HEK293T (cell line): ENCODE measurements around the gene CPEB1.

Experiments used
- CTCF ChIA-PET: fragments of 350-600 bp; formaldehyde crosslinking; extraction: SDS; loops from one replicate; lab custom pipeline; 2021; ENCODE audit warnings: antibody characterized with exemption, inconsistent platforms; lab: Yijun Ruan, JAX
- POLR2A ChIA-PET: fragments of 350-600 bp; formaldehyde crosslinking; extraction: SDS; loops from one replicate; lab custom pipeline; 2020; ENCODE audit warnings: antibody characterized with exemption, inconsistent platforms; lab: Yijun Ruan, JAX
- DNase-seq: peaks from one replicate; pipeline ENCODE4 v3.0.0; 2012; ENCODE audit warnings: mixed read lengths; ENCODE audit errors: extremely low spot score
- ARNT ChIP-seq: fragments of 450-650 bp; IDR thresholded peaks from 2 replicates; pipeline ENCODE4 v1.6.1; 2017; ENCODE audit warnings: mild to moderate bottlenecking
- BHLHE40 ChIP-seq: fragments of 450-650 bp; IDR thresholded peaks from 2 replicates; pipeline ENCODE4 v1.6.1; 2016; ENCODE audit warnings: mild to moderate bottlenecking, moderate library complexity, borderline replicate concordance
- CTBP1 ChIP-seq: fragments of 450-650 bp; IDR thresholded peaks from 2 replicates; pipeline ENCODE4 v1.6.1; 2016; ENCODE audit warnings: borderline replicate concordance
- ELF4 ChIP-seq: fragments of 450-650 bp; IDR thresholded peaks from 2 replicates; pipeline ENCODE4 v1.6.1; 2017; ENCODE audit warnings: antibody characterized with exemption
- FOXA1 ChIP-seq: fragments of 450-650 bp; IDR thresholded peaks from 2 replicates; pipeline ENCODE4 v1.6.1; 2016; ENCODE audit warnings: mild to moderate bottlenecking
- FOXK2 ChIP-seq: fragments of 450-650 bp; IDR thresholded peaks from 2 replicates; pipeline ENCODE4 v1.6.1; 2016; ENCODE audit warnings: mild to moderate bottlenecking
- FOXM1 ChIP-seq: fragments of 450-650 bp; IDR thresholded peaks from 2 replicates; pipeline ENCODE4 v1.6.1; 2017; ENCODE audit warnings: mild to moderate bottlenecking, borderline replicate concordance
- HDGF ChIP-seq: fragments of 450-650 bp; IDR thresholded peaks from 2 replicates; pipeline ENCODE4 v1.6.1; 2017; ENCODE audit warnings: antibody characterized with exemption, borderline replicate concordance
- L3MBTL2 ChIP-seq: fragments of 450-650 bp; conservative IDR thresholded peaks from 2 replicates; pipeline ENCODE4 v1.6.1; 2016; ENCODE audit warnings: mild to moderate bottlenecking
- LEF1 ChIP-seq: fragments of 450-650 bp; IDR thresholded peaks from 2 replicates; pipeline ENCODE4 v1.6.1; 2017; ENCODE audit warnings: mild to moderate bottlenecking, borderline replicate concordance
- NFRKB ChIP-seq: fragments of 450-650 bp; IDR thresholded peaks from 2 replicates; pipeline ENCODE4 v1.6.1; 2016; ENCODE audit warnings: mild to moderate bottlenecking, moderate library complexity
- PKNOX1 ChIP-seq: fragments of 450-650 bp; IDR thresholded peaks from 2 replicates; pipeline ENCODE4 v1.6.1; 2016
- SP1 ChIP-seq: fragments of 450-650 bp; IDR thresholded peaks from 2 replicates; pipeline ENCODE4 v1.6.1; 2017
- SUZ12 ChIP-seq: fragments of 450-650 bp; IDR thresholded peaks from 2 replicates; pipeline ENCODE4 v1.6.1; 2016; ENCODE audit warnings: mild to moderate bottlenecking
- TARDBP ChIP-seq: fragments of 450-650 bp; IDR thresholded peaks from 2 replicates; pipeline ENCODE4 v1.6.1; 2016
- ZNF384 ChIP-seq: fragments of 450-650 bp; IDR thresholded peaks from 2 replicates; pipeline ENCODE4 v1.6.1; 2016

Gene CPEB1

DNA sequence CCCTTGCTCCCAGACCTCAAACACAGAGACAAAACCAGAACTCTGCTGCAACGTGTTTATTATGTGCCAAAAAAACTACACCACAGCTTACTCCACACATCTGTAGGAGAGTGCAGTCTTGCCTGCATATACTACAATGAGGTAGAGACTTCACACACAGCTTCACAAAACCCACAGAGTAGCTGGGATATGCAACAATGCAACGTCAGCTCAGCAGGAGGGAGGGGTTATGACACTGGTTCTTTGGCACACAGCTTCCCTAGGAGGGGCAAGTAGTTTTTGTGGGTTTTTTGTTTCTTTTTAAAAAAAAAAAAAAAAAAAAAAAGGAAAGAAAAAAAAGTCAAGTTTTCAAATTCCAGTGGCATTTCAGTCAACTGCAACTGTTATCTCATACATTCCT lies 104.0 kb downstream of the CPEB1 start:
- DNase-seq, result no peak
- TF ChIP-seq PKNOX1 (no peak), ZNF384 (no peak), SUZ12 (no peak), HDGF (no peak), FOXM1 (no peak), FOXA1 (no peak), ARNT (no peak), LEF1 (no peak), FOXK2 (no peak), NFRKB (no peak), TARDBP (no peak), BHLHE40 (no peak)
- POLR2A ChIA-PET, result interaction anchor here (0.7 to 2.7 kb wide), 6 partner anchors 11 to 207 kb away, joined by 3 to 13 read pairs (median 3); no protein-coding TSS in a partner anchor
- CTCF ChIA-PET, result interaction anchor here (0.6 to 1.6 kb wide), 5 partner anchors 12 to 725 kb away, joined by 3 to 11 read pairs (median 4); no protein-coding TSS in a partner anchor

DNA sequence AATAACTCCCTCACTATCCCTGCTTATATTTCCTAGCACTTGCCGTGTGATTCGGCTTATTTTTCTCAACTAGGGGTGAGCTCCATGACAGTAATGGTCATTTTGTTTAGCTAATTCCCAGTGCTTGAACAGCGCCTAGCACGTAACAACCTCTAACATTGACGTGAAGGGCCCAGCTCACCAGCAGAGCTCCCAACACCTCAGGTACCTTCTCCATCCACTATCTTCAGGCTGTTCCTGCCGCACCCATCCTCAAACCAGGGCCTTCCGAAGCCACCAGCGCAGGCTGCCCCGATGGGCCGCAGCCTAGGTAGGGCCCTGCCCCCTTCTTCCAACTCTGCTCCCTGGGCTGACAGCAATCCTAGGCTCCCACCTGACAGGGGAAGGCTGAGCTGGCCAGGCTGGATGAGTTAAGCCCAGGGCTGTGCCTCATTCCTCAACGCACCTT lies 106.2 kb downstream of the CPEB1 start:
- POLR2A ChIA-PET, result interaction anchor here (0.6 to 3.4 kb wide), 28 partner anchors 8 to 470 kb away, joined by 3 to 38 read pairs (median 6); partner anchors contain the start of genes AP3B2, C15orf40, CPEB1 and WHAMM
- DNase-seq, result peak; percentile 43
- TF ChIP-seq HDGF, result no peak
- TF ChIP-seq FOXK2, result no peak
- no peak for TF ChIP-seq BHLHE40
- no peak for TF ChIP-seq SP1
- no peak for TF ChIP-seq FOXA1
- TF ChIP-seq ELF4, result no peak
- no peak for TF ChIP-seq ZNF384
- TF ChIP-seq CTBP1, result no peak
- no peak for TF ChIP-seq TARDBP
- TF ChIP-seq LEF1, result no peak
- no peak for TF ChIP-seq SUZ12
- no peak for TF ChIP-seq ARNT
- no peak for TF ChIP-seq L3MBTL2
- TF ChIP-seq PKNOX1, result no peak
- TF ChIP-seq NFRKB, result no peak
- no peak for TF ChIP-seq FOXM1

GRCh38 chr15:82540055-82540983 lies 106.8 kb downstream of the CPEB1 start, which contains the start of gene RPS17:
Gene RPS17 (minus strand): TSS chr15:82540457. CDS start chr15:82540428, 29 bp downstream.
- POLR2A ChIA-PET, result interaction anchor here (0.6 to 3.4 kb wide), 32 partner anchors 9 to 471 kb away, joined by 3 to 38 read pairs (median 5); partner anchors contain the start of genes AP3B2, C15orf40, CPEB1 and RAMAC
- CTCF ChIA-PET, result interaction anchor here (0.5 to 2.7 kb wide), 9 partner anchors 8 to 356 kb away, joined by 3 to 21 read pairs (median 3); no protein-coding TSS in a partner anchor
- no peak for TF ChIP-seq ARNT
- peak; percentile 60; the same call in 1 of the 2 replicates for TF ChIP-seq LEF1
- peak; percentile 87 for TF ChIP-seq TARDBP
- TF ChIP-seq ELF4, result peak; percentile 96
- no peak; the same call in 1 of the 2 replicates for TF ChIP-seq L3MBTL2
- no peak for TF ChIP-seq SP1
- no peak for TF ChIP-seq HDGF
- no peak for TF ChIP-seq ZNF384
- TF ChIP-seq PKNOX1, result 0 out of 2 replicates have a peak, but pooled peaks have one; percentile 26
- TF ChIP-seq CTBP1, result no peak
- no peak for TF ChIP-seq SUZ12
- TF ChIP-seq FOXM1, result peak; percentile 3; the same call in 1 of the 2 replicates
- peak; percentile 38; the same call in 1 of the 2 replicates for TF ChIP-seq NFRKB
- no peak for TF ChIP-seq BHLHE40
- TF ChIP-seq FOXA1, result no peak
- no peak for TF ChIP-seq FOXK2
- peak; percentile 100 for DNase-seq

More for the DNA sequence above, 106.2 kb downstream of the CPEB1 start:
- CTCF ChIA-PET, result interaction anchor here (1.0 to 2.7 kb wide), 3 partner anchors 8 to 210 kb away, joined by 3 to 21 read pairs (median 6); no protein-coding TSS in a partner anchor

GRCh38 chr15:82539691-82540054 lies 107.5 kb downstream of the CPEB1 start:
- TF ChIP-seq NFRKB (no peak), TARDBP (no peak)
- POLR2A ChIA-PET, result interaction anchor here (0.6 to 3.4 kb wide), 19 partner anchors 8 to 938 kb away, joined by 3 to 38 read pairs (median 9); partner anchors contain the start of genes AP3B2, RAMAC and WHAMM
- CTCF ChIA-PET, result interaction anchor here (0.5 to 2.7 kb wide), 9 partner anchors 9 to 356 kb away, joined by 3 to 21 read pairs (median 3); no protein-coding TSS in a partner anchor
- DNase-seq, result no peak
